Fibroblast of lung (primary cell): ENCODE results near the gene STMP1. TPM values are rescaled to one million over a fixed set of nuclear protein-coding genes. Genes with fewer than 3 reads are reported as not detected.

Source experiments
- DNase-seq, 2 donors: peaks; one replicate each; pipeline versions ENCODE4 v3.0.0 to v3.0.0-alpha.2; 2010; ENCODE audit warnings: low read depth in 2 of 2
- H2AFZ ChIP-seq: 2 replicates; pipeline ENCODE4 v1.5.1; 2012; ENCODE audit warnings: low read length, control low read depth, inconsistent platforms
- H3K27ac ChIP-seq: 2 replicates; pipeline ENCODE4 v1.5.1; 2011; ENCODE audit warnings: low read length, control low read depth; ENCODE audit not compliant: insufficient read depth
- H3K27me3 ChIP-seq: 2 replicates; pipeline ENCODE4 v1.5.1; 2011; ENCODE audit warnings: mild to moderate bottlenecking, low read length; ENCODE audit not compliant: control insufficient read depth, insufficient read depth
- H3K36me3 ChIP-seq: 2 replicates; pipeline ENCODE4 v1.5.1; 2011; ENCODE audit warnings: low read length; ENCODE audit not compliant: control insufficient read depth, insufficient read depth
- H3K4me1 ChIP-seq: 2 replicates; pipeline ENCODE4 v1.5.1; 2011; ENCODE audit warnings: low read length; ENCODE audit not compliant: control insufficient read depth, insufficient read depth; ENCODE audit errors: extremely low read depth
- H3K4me2 ChIP-seq: 2 replicates; pipeline ENCODE4 v1.5.1; 2011; ENCODE audit warnings: low read length, control low read depth; ENCODE audit not compliant: insufficient read depth; ENCODE audit errors: extremely low read depth
- H3K4me3 ChIP-seq, 4 experiments: fragments of 200-600 bp in 1 of 4; sonication (generic) in 1 of 4; replicated peaks in 1 of 4; 2 replicates each; pipeline ENCODE4 v1.5.1; 2011 to 2016; ENCODE audit warnings: low read length in 4 of 4, low read depth in 3 of 4, mild to moderate bottlenecking in 3 of 4, control low read depth in 2 of 4, inconsistent platforms in 1 of 4, mixed read lengths in 1 of 4; ENCODE audit not compliant: insufficient read depth in 1 of 4; ENCODE audit errors: control extremely low read depth in 1 of 4
- H3K79me2 ChIP-seq: 2 replicates; pipeline ENCODE4 v1.5.1; 2012; ENCODE audit warnings: mild to moderate bottlenecking, low read length, inconsistent platforms; ENCODE audit not compliant: control insufficient read depth, insufficient read depth
- H3K9ac ChIP-seq: 2 replicates; pipeline ENCODE4 v1.5.1; 2011; ENCODE audit warnings: mild to moderate bottlenecking, low read length, control low read depth; ENCODE audit not compliant: insufficient read depth
- H3K9me3 ChIP-seq: 2 replicates; pipeline ENCODE4 v1.5.1; 2012; ENCODE audit warnings: low read depth, low read length; ENCODE audit not compliant: control insufficient read depth, insufficient read depth
- H4K20me1 ChIP-seq: 2 replicates; pipeline ENCODE4 v1.5.1; 2011; ENCODE audit warnings: low read length; ENCODE audit not compliant: control insufficient read depth, insufficient read depth; ENCODE audit errors: extremely low read depth
- CTCF ChIP-seq, 2 donors: IDR thresholded peaks in 1 of 2; conservative IDR thresholded peaks in 1 of 2; 1 replicate in 1 of 2; 2 replicates in 1 of 2; pipeline ENCODE4 v1.5.1; 2011 to 2012; ENCODE audit warnings: low read length in 2 of 2, control low read depth in 1 of 2, inconsistent platforms in 1 of 2, low read depth in 1 of 2, mild to moderate bottlenecking in 1 of 2
- EZH2 ChIP-seq: IDR thresholded peaks from 2 replicates; pipeline ENCODE4 v1.5.1; 2012; ENCODE audit warnings: low read length, control low read depth, mild to moderate bottlenecking; ENCODE audit errors: missing control alignments
- polyA minus RNA-seq: library from RNA; depleted of rRNA, polyadenylated mRNA; stranded (reverse); fragments of >200 nt; gene quantifications from 2 replicates; pipeline ENCODE4 v1.2.3, GENCODE V29; 2011; ENCODE audit warnings: low replicate concordance
- polyA plus RNA-seq, 2 donors: library from polyadenylated mRNA; depleted of rRNA in 1 of 2; stranded (reverse) in 1 of 2; unstranded in 1 of 2; fragments of >200 nt; gene quantifications; 2 replicates each; pipeline ENCODE4 v1.2.1, GENCODE V29; 2011 to 2012; ENCODE audit warnings: missing spikeins in 1 of 2
- total RNA-seq: library from RNA; depleted of rRNA; stranded (reverse); fragments of >200 nt; gene quantifications from 2 replicates; pipeline ENCODE4 v1.2.1, GENCODE V29; 2014

Gene STMP1
- total RNA-seq (11.8 and 16.7 TPM in 2 replicates), polyA plus RNA-seq (41.3 and 50.6 TPM in 2 replicates), polyA minus RNA-seq (8.1 and 12.5 TPM in 2 replicates)
- polyA plus RNA-seq (2012) = 40.3 and 49.1 TPM in 2 replicates

GRCh38 chr7:135662373-135663114 lies at the start of gene STMP1:
STMP1 (plus strand) TSS chr7:135662514.
- TF ChIP-seq CTCF (conservative IDR thresholded peaks at IDR 0.05 in 1 of 2, IDR thresholded peaks at IDR 0.05 in 1 of 2; ENCODE audit: low read depth in 1 of 2, low read length in 2 of 2) (peak; percentile 53 to 68), EZH2 (no peak)
- no peaks in the 10 kb centered on the region for H3K9me3 ChIP-seq
- no peaks in the 10 kb centered on the region for H3K4me1 ChIP-seq
- no peaks in the 10 kb centered on the region for H3K27me3 ChIP-seq
- H3K27ac ChIP-seq = peak within 1 kb of the TSS; percentile 98
- peak within 1 kb of the TSS; percentile 77 to 95 (median 82) for H3K4me3 ChIP-seq
- peak within 1 kb of the TSS; percentile 97 for H3K9ac ChIP-seq
- peak within 1 kb of the TSS; percentile 62 for H3K4me2 ChIP-seq
- DNase-seq = peak; percentile 94 to 95
- H4K20me1 ChIP-seq = no peaks in the 10 kb centered on the region
- peaks cover 38% of the 10 kb centered on the region for H3K79me2 ChIP-seq
- H3K36me3 ChIP-seq = no peaks in the 10 kb centered on the region
- peak within 1 kb of the TSS; percentile 89 for H2AFZ ChIP-seq

- no peak overlapping the region for H3K4me2 ChIP-seq
- peak overlapping the region; percentile 42 for H3K27ac ChIP-seq
- H3K9ac ChIP-seq = no peak overlapping the region
- H3K27me3 ChIP-seq = no peaks in the 10 kb centered on the region
- no peak for DNase-seq
- no peak overlapping the region for H3K4me3 ChIP-seq
- no peak for TF ChIP-seq CTCF (conservative IDR thresholded peaks at IDR 0.05 in 1 of 2, IDR thresholded peaks at IDR 0.05 in 1 of 2; ENCODE audit: low read depth in 1 of 2, low read length in 2 of 2)
- no peak for TF ChIP-seq EZH2
- H3K9me3 ChIP-seq = no peaks in the 10 kb centered on the region
- H3K36me3 ChIP-seq = peaks cover 5% of the 10 kb centered on the region
- H3K4me1 ChIP-seq = peaks cover 2% of the 10 kb centered on the region
- H4K20me1 ChIP-seq = no peaks in the 10 kb centered on the region
- H3K79me2 ChIP-seq = no peaks in the 10 kb centered on the region
- H2AFZ ChIP-seq = no peak overlapping the region
Measured at GRCh38 chr7:135616136-135616535, 46.2 kb upstream of the STMP1 start.

GRCh38 chr7:135617781-135618180 lies 44.5 kb upstream of the STMP1 start:
- H3K9ac ChIP-seq = no peak overlapping the region
- H2AFZ ChIP-seq = no peak overlapping the region
- H3K4me2 ChIP-seq = no peak overlapping the region
- no peak for DNase-seq
- H3K27ac ChIP-seq = no peak overlapping the region
- peaks cover 2% of the 10 kb centered on the region for H3K4me1 ChIP-seq
- TF ChIP-seq CTCF (conservative IDR thresholded peaks at IDR 0.05 in 1 of 2, IDR thresholded peaks at IDR 0.05 in 1 of 2; ENCODE audit: low read depth in 1 of 2, low read length in 2 of 2) (no peak), EZH2 (no peak)
- no peak overlapping the region for H3K4me3 ChIP-seq
- H3K36me3 ChIP-seq = peaks cover 5% of the 10 kb centered on the region
- no peaks in the 10 kb centered on the region for H3K27me3 ChIP-seq
- H4K20me1 ChIP-seq = no peaks in the 10 kb centered on the region
- H3K9me3 ChIP-seq = no peaks in the 10 kb centered on the region
- H3K79me2 ChIP-seq = no peaks in the 10 kb centered on the region
